Keratinocyte (primary cell): ENCODE data around the gene RBPJL. TPM values are rescaled to one million over a fixed set of nuclear protein-coding genes. Genes with fewer than 3 reads are reported as not detected.
A peak's percentile ranks its signal among the peaks of the same experiment; 100 is the strongest.

ENCODE experiments used
- DNase-seq: peaks from one replicate; pipeline ENCODE4 v3.0.0-alpha.2; 2011; ENCODE audit warnings: low read depth, missing footprints, low spot score
- FAIRE-seq: peaks from 2 replicates; lab custom pipeline; 2011; peaks lifted over from hg19 to GRCh38; lab: Jason Lieb, UNC
- H2AFZ ChIP-seq: 2 replicates; pipeline ENCODE4 v1.6.0; 2012; ENCODE audit warnings: low read length, control low read depth, inconsistent platforms; ENCODE audit not compliant: control insufficient read depth
- H3K27ac ChIP-seq: 2 replicates; pipeline ENCODE4 v1.5.1; 2011; ENCODE audit warnings: low read length; ENCODE audit not compliant: control insufficient read depth, insufficient read depth
- H3K27me3 ChIP-seq: 3 replicates; pipeline ENCODE4 v1.6.0; 2011; ENCODE audit warnings: low read length; ENCODE audit not compliant: control insufficient read depth, insufficient read depth; ENCODE audit errors: extremely low read depth
- H3K36me3 ChIP-seq, 2 experiments: 2 replicates in 1 of 2; 3 replicates in 1 of 2; pipeline ENCODE4 v1.5.1; 2011; ENCODE audit warnings: low read length in 2 of 2, mild to moderate bottlenecking in 1 of 2; ENCODE audit not compliant: control insufficient read depth in 2 of 2, insufficient read depth in 2 of 2; ENCODE audit errors: extremely low read depth in 1 of 2
- H3K4me1 ChIP-seq: 3 replicates; pipeline ENCODE4 v1.5.1; 2011; ENCODE audit warnings: low read length; ENCODE audit not compliant: control insufficient read depth, insufficient read depth; ENCODE audit errors: extremely low read depth
- H3K4me2 ChIP-seq: 3 replicates; pipeline ENCODE4 v1.6.0; 2011; ENCODE audit warnings: low read depth, low read length; ENCODE audit not compliant: control insufficient read depth, insufficient read depth; ENCODE audit errors: extremely low read depth
- H3K4me3 ChIP-seq, 3 experiments: fragments of 200-600 bp in 1 of 3; sonication (generic) in 1 of 3; 2 replicates in 2 of 3; 3 replicates in 1 of 3; pipeline ENCODE4 v1.5.1; 2011 to 2016; ENCODE audit warnings: low read length in 3 of 3, mild to moderate bottlenecking in 3 of 3, control low read depth in 2 of 3, inconsistent platforms in 1 of 3, low read depth in 1 of 3, mixed read lengths in 1 of 3, mixed run types in 1 of 3, moderate library complexity in 1 of 3; ENCODE audit not compliant: control insufficient read depth in 2 of 3, insufficient read depth in 2 of 3; ENCODE audit errors: extremely low read depth in 1 of 3
- H3K79me2 ChIP-seq: 2 replicates; pipeline ENCODE4 v1.6.0; 2012; ENCODE audit warnings: low read length; ENCODE audit not compliant: control insufficient read depth, insufficient read depth
- H3K9ac ChIP-seq: 3 replicates; pipeline ENCODE4 v1.6.0; 2011; ENCODE audit warnings: low read length; ENCODE audit not compliant: control insufficient read depth, insufficient read depth; ENCODE audit errors: extremely low read depth
- H3K9me1 ChIP-seq: 3 replicates; pipeline ENCODE4 v1.6.0; 2011; ENCODE audit warnings: low read length; ENCODE audit not compliant: control insufficient read depth, insufficient read depth; ENCODE audit errors: extremely low read depth
- H3K9me3 ChIP-seq: 2 replicates; pipeline ENCODE4 v1.5.1; 2012; ENCODE audit warnings: low read depth, low read length; ENCODE audit not compliant: control insufficient read depth
- H4K20me1 ChIP-seq: 3 replicates; pipeline ENCODE4 v1.6.0; 2011; ENCODE audit warnings: low read length; ENCODE audit not compliant: control insufficient read depth, insufficient read depth; ENCODE audit errors: extremely low read depth
- CTCF ChIP-seq, 3 experiments: IDR thresholded peaks in 1 of 3; conservative IDR thresholded peaks in 1 of 3; optimal IDR thresholded peaks in 1 of 3; 2 replicates in 2 of 3; 3 replicates in 1 of 3; pipeline versions ENCODE3 to v1.5.1; 2011; ENCODE audit warnings: low read length in 3 of 3, mild to moderate bottlenecking in 3 of 3, moderate library complexity in 2 of 3, control low read depth in 1 of 3, inconsistent platforms in 1 of 3; ENCODE audit not compliant: insufficient read depth in 2 of 3; ENCODE audit errors: extremely low read depth in 1 of 3
- EZH2 ChIP-seq: IDR thresholded peaks from one replicate; pipeline ENCODE4 v1.6.1; 2012; ENCODE audit warnings: inconsistent platforms, mild to moderate bottlenecking, low read length, moderate library complexity
- dilution Hi-C: fragments of 300-500 bp; cut with MboI; formaldehyde crosslinking; loops from one replicate; pipeline ENCODE4 v1.7.0; 2020; ENCODE audit warnings: low sequenced_read_pairs; ENCODE audit not compliant: extremely low pct_ligation_motif_present
- polyA plus RNA-seq, 5 experiments: library from polyadenylated mRNA; depleted of rRNA in 3 of 5; stranded (reverse) in 3 of 5; stranded (forward) in 1 of 5; unstranded in 1 of 5; fragments of >200 nt; gene quantifications; 1 replicate in 1 of 5; 2 replicates in 3 of 5; 3 replicates in 1 of 5; pipeline versions ENCODE4 v1.2.1 to v1.2.3, GENCODE V29; 2011 to 2012; ENCODE audit warnings: missing spikeins in 2 of 5, low read depth in 1 of 5, low replicate concordance in 1 of 5

The RBPJL gene
- polyA plus RNA-seq, 1 donor (not counting 4 experiments of a cell fraction or from before 2014, with no cell fraction given), result not detected

- Histone ChIP-seq H3K79me2 (no peaks in the 10 kb centered on the region), H2AFZ (no peak overlapping the region), H3K9me1 (no peaks in the 10 kb centered on the region), H3K27me3 (peaks cover 5% of the 10 kb centered on the region), H3K9me3 (no peaks in the 10 kb centered on the region), H4K20me1 (no peaks in the 10 kb centered on the region), H3K4me3 (no peak overlapping the region), H3K4me1 (no peaks in the 10 kb centered on the region), H3K9ac (no peak overlapping the region), H3K4me2 (no peak overlapping the region), H3K36me3 (no peaks in the 10 kb centered on the region), H3K27ac (no peak overlapping the region)
- no peak for TF ChIP-seq CTCF (optimal IDR thresholded peaks at IDR 0.05 in 1 of 3, IDR thresholded peaks at IDR 0.05 in 1 of 3, conservative IDR thresholded peaks at IDR 0.05 in 1 of 3; ENCODE audit: extremely low read depth in 1 of 3, insufficient read depth in 2 of 3, low read length in 3 of 3)
- no peak for TF ChIP-seq EZH2
- no peak for DNase-seq
- no peak for FAIRE-seq
- dilution Hi-C loops, result no loop called here
These were observed 2.4 kb downstream of the RBPJL start for GRCh38 chr20:45309075-45309474.

DNA sequence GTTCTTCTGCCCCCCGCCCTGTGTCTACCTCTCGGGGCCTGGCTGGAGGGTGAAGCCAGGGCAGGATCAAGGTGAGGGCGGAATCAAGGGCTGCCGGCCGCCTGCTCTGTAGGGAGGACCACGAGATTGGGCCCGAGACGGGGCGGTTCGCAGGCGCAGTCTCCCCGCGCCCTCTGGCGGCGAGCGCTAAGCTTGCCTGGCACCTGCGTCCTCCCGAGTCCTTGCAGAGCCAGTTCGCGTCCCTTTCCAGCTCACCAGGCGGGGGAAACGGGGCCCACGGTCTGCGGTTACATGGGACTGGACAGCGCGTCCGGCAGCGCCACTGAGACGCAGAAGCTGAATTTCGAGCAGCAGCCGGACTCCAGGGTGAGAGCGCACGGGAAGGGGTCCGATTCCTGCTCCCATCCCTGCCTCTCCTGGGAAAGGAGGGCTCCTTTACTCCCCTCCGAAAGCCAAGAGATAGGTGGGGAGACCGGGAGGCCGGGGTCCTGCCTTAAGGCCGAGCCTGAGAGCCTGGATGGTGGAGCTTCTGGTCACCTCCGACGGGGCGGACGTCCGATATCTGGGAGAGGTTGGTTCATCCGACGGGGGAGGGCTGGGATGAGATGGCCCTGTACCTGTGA is 5.1 kb downstream of the RBPJL start:
- Histone ChIP-seq H3K79me2 (no peaks in the 10 kb centered on the region), H3K9me3 (no peaks in the 10 kb centered on the region), H4K20me1 (no peaks in the 10 kb centered on the region), H3K9ac (no peak overlapping the region), H2AFZ (no peak overlapping the region), H3K4me2 (no peak overlapping the region), H3K36me3 (no peaks in the 10 kb centered on the region), H3K4me1 (no peaks in the 10 kb centered on the region), H3K9me1 (no peaks in the 10 kb centered on the region), H3K4me3 (no peak overlapping the region), H3K27me3 (peaks cover 13% of the 10 kb centered on the region), H3K27ac (no peak overlapping the region)
- FAIRE-seq, result no peak
- no peak for DNase-seq
- TF ChIP-seq EZH2, result no peak
- peak; percentile 73 to 98 (median 88) for TF ChIP-seq CTCF (optimal IDR thresholded peaks at IDR 0.05 in 1 of 3, IDR thresholded peaks at IDR 0.05 in 1 of 3, conservative IDR thresholded peaks at IDR 0.05 in 1 of 3; ENCODE audit: extremely low read depth in 1 of 3, insufficient read depth in 2 of 3, low read length in 3 of 3)
- dilution Hi-C loops, result no loop called here
